Progenitor cell of endocrine pancreas (in vitro differentiated cells): ENCODE results near the gene CRABP2. TPM values are rescaled to one million over a fixed set of nuclear protein-coding genes. Genes with fewer than 3 reads are reported as not detected.

Experiments
- DNase-seq: peaks from one replicate; pipeline ENCODE4 v3.0.0; 2021; ENCODE audit warnings: low spot score; ENCODE audit not compliant: unreplicated experiment
- H3K27ac Mint-ChIP-seq: 2 replicates; pipeline ENCODE4 v1.8.0; 2021; ENCODE audit warnings: mild to moderate bottlenecking, moderate library complexity, mixed read lengths
- H3K27me3 Mint-ChIP-seq: 2 replicates; pipeline ENCODE4 v1.8.0; 2021; ENCODE audit warnings: mixed read lengths
- H3K36me3 Mint-ChIP-seq: 2 replicates; pipeline ENCODE4 v1.8.0; 2022; ENCODE audit warnings: mixed read lengths; ENCODE audit not compliant: insufficient read depth
- H3K4me1 Mint-ChIP-seq: 2 replicates; pipeline ENCODE4 v1.8.0; 2021; ENCODE audit warnings: low read depth, mixed read lengths
- H3K4me3 Mint-ChIP-seq: 2 replicates; pipeline ENCODE4 v1.8.0; 2021; ENCODE audit warnings: low read depth, mild to moderate bottlenecking, moderate library complexity, mixed read lengths
- H3K9me3 Mint-ChIP-seq: 2 replicates; pipeline ENCODE4 v1.8.0; 2021; ENCODE audit warnings: low read depth, mixed read lengths
- total RNA-seq: library from RNA; stranded (reverse); gene quantifications from 2 replicates; pipeline ENCODE4 v1.2.1, GENCODE V29; 2021
- TF ChIP-seq, protein P1 (sequence below): fragments of 200-600 bp; sonication (generic); IDR thresholded peaks from one replicate; pipeline ENCODE4 v1.5.0; 2021; ENCODE audit warnings: antibody characterized with exemption, mild to moderate bottlenecking; ENCODE audit not compliant: unreplicated experiment

CRABP2 gene
- total RNA-seq, 1 donor from 2014 or later, result 70.4 TPM

DNA sequence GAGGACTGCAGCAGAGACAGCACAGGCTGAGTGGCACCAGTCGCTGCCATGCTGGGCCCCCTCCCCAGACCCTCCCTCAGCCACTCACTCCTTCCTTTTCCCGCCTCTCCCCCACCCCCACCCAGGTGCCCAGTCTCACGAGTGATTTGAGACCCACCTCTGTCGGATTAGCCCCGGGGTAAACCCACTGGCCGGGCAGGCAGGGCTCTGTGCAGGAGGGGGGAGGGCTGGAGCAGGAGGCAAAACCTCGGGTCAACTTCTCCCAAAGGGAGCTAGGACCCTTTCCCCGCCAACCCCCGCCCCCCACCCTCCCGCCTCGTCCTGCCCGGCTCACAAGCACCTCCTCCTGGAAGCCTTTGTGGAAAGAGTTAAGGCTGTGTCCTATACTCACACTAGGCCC, 39.0 kb upstream of the CRABP2 start:
- Mint-ChIP-seq H3K9me3 (no peaks in the 10 kb centered on the region), H3K27me3 (no peaks in the 10 kb centered on the region), H3K36me3 (peaks cover 13% of the 10 kb centered on the region), H3K27ac (peak overlapping the region; percentile 85), H3K4me3 (no peak overlapping the region), H3K4me1 (peaks cover 50% of the 10 kb centered on the region)
- TF ChIP-seq, protein P1, sequence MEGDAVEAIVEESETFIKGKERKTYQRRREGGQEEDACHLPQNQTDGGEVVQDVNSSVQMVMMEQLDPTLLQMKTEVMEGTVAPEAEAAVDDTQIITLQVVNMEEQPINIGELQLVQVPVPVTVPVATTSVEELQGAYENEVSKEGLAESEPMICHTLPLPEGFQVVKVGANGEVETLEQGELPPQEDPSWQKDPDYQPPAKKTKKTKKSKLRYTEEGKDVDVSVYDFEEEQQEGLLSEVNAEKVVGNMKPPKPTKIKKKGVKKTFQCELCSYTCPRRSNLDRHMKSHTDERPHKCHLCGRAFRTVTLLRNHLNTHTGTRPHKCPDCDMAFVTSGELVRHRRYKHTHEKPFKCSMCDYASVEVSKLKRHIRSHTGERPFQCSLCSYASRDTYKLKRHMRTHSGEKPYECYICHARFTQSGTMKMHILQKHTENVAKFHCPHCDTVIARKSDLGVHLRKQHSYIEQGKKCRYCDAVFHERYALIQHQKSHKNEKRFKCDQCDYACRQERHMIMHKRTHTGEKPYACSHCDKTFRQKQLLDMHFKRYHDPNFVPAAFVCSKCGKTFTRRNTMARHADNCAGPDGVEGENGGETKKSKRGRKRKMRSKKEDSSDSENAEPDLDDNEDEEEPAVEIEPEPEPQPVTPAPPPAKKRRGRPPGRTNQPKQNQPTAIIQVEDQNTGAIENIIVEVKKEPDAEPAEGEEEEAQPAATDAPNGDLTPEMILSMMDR, result no peak
- DNase-seq, result no peak

DNA sequence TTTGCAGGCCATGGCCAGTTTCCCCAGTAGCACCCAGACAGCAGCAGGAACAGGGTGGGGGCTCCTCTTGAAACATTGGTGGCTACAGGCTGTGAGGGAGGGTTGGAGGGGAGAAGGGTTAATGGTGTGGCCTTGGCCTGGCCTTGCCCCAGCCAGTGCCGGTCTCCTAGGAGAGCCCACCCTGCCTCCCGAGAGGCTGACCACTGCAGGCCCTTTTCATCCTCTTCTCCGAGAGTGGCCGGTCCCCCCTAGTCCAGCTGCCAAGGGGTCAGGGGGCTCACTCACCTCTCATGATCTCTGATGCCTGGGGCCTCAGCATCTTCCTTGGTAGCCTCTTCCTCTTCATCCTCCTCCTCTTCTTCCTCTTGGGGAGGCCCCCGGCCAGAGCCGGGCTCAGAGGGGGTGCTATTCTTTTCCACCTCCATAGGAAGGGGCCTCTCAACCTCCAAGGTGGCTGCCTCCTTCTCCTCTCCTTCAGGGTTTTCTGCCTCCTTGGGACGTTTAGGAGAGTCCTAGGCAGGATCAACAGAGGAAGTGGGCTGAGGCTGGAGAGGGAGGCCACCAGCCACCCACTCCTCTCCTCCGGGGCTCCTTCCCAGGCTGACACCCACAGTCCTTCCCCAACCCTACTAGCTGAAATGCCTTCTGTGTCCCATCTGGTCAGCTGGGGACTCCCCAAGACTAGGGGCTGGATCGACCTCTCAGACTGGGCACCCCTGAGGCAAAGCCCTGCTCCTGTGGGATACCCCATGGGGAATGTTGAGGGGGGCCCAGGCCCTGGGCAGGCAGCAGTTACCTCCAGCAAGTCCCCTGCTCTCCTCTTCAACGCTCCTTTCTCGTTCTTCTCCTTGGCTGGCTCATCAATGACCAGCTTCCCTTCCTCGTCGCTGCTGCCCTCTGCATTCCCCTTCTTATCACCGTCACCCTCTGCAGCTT, 38.3 kb upstream of the CRABP2 start:
- TF ChIP-seq, protein P1, result no peak
- peak overlapping the region; percentile 85 for H3K27ac Mint-ChIP-seq
- no peak overlapping the region for H3K4me3 Mint-ChIP-seq
- peaks cover 42% of the 10 kb centered on the region for H3K4me1 Mint-ChIP-seq
- DNase-seq, result no peak
- no peaks in the 10 kb centered on the region for H3K9me3 Mint-ChIP-seq
- peaks cover 13% of the 10 kb centered on the region for H3K36me3 Mint-ChIP-seq
- no peaks in the 10 kb centered on the region for H3K27me3 Mint-ChIP-seq

DNA sequence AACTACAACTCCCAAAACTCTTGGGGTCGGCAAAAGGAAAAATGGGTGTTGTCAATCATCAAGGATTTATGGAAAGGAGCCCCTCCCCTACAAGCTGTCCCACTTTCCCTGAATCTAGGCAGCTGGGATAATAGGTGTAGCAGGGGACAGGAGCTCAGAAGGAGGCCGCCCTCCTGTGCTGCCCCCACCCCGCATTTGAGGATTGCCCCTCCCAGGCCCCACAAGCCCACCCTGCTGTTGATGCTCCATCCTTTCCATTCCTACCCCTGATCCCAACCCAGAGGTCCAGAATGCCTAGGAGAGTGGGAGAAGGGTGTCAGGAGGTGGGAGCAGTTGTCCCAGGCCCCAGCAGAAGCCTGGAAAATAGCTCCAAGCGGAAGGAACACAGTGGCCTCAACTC, 37.4 kb upstream of the CRABP2 start:
- no peaks in the 10 kb centered on the region for H3K9me3 Mint-ChIP-seq
- no peaks in the 10 kb centered on the region for H3K27me3 Mint-ChIP-seq
- no peak for DNase-seq
- TF ChIP-seq, protein P1, result no peak
- no peak overlapping the region for H3K27ac Mint-ChIP-seq
- H3K4me1 Mint-ChIP-seq, result peaks cover 34% of the 10 kb centered on the region
- peaks cover 13% of the 10 kb centered on the region for H3K36me3 Mint-ChIP-seq
- no peak overlapping the region for H3K4me3 Mint-ChIP-seq

DNA sequence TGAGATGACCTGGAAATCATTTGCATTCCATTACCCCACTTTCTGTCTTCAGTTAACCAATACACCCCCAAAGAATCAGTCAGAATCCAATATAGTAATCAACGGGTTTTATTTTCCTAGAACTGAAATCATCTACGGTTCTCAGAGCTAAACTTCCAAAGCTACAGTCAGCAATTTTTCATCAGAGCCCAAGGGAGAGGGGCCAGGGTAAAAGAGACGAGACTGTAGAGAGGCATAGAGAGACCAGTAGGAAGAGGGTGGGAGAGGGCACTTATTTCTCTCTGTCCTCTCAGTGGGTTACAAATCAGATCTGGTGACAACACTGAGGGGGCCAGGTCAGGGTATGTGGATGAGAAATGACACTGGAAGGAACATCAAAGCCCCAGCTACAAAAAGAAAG, 36.6 kb upstream of the CRABP2 start:
- H3K27me3 Mint-ChIP-seq, result no peaks in the 10 kb centered on the region
- H3K9me3 Mint-ChIP-seq, result no peaks in the 10 kb centered on the region
- H3K4me1 Mint-ChIP-seq, result peaks cover 28% of the 10 kb centered on the region
- peaks cover 13% of the 10 kb centered on the region for H3K36me3 Mint-ChIP-seq
- peak overlapping the region; percentile 98 for H3K27ac Mint-ChIP-seq
- DNase-seq, result no peak
- H3K4me3 Mint-ChIP-seq, result no peak overlapping the region
- TF ChIP-seq, protein P1, result no peak

DNA sequence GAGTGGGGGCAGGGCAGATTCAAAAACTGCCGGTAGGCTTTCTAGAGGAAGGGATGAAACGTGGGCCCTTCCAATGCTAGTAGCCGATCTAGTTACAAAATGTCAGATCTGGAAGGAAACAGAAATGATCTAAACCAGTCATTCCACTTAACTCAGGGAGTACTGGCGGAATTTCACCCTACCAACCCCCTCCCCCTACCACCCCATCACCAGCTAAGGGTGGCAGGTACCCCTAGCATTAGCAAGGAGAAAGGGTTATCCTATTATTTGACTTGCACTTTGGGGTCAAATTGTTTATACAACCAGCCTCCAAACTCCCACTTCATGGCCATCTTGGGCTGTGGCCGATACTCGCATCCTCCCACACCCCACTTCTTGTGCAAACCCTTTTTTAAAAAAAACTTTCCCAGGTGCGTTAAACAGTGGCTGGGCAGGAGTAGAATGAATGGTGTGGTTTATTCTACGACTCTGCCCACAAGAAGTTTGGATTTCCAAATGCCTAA, 36.1 kb upstream of the CRABP2 start:
- Mint-ChIP-seq H3K9me3 (no peaks in the 10 kb centered on the region), H3K36me3 (peaks cover 13% of the 10 kb centered on the region), H3K4me1 (peaks cover 26% of the 10 kb centered on the region), H3K27me3 (no peaks in the 10 kb centered on the region), H3K27ac (peak overlapping the region; percentile 98), H3K4me3 (peak overlapping the region; percentile 97)
- DNase-seq, result no peak
- TF ChIP-seq, protein P1, result no peak
